ENCODE measurements around the gene BRD7. TPM values are rescaled to one million over a fixed set of nuclear protein-coding genes. Genes with fewer than 3 reads are reported as not detected.

BRD7 gene
- total and polyA plus RNA-seq, 2 of the 13 experiments (the other 11 are each of a cell fraction or from before 2014, with no cell fraction given) = 82.3 to 149 TPM

DNA sequence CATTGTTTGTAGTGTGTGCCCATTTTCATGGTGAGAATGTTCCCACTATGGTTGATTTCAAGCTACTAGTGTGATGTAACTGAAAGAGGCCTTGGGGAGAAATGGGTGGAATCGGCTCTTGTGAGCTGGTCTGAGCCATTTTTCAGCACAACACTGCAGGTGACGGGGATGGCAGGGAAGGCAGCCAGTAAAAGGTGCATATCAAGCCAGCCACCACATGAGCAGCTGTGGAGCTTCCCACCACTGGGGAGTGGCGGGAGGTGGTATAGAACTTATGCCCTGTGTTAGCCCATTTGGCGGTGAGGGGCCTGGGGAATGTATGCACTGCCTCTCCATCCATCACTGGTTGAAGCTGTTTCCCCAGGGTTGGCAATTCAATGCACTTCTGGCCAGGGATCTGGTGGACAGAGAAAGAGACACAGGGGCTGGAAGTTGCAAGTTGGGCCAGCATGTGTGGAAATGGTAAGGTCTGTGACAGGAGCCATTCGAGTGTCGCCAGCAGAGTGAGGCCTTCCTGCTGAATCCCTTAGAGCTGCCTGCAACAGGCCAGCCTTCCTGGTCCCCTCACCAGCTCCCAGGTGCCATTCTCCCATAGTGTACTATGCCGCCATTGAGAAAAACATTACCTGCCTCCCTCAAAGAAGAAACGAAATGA, 31.7 kb upstream of the BRD7 start (continued):
- TF ChIP-seq AGO1 (IDR thresholded peaks at IDR 0.05; ENCODE audit: low read depth, low read length, poor library complexity, severe bottlenecking) = no peak
- TF ChIP-seq, protein P1, sequence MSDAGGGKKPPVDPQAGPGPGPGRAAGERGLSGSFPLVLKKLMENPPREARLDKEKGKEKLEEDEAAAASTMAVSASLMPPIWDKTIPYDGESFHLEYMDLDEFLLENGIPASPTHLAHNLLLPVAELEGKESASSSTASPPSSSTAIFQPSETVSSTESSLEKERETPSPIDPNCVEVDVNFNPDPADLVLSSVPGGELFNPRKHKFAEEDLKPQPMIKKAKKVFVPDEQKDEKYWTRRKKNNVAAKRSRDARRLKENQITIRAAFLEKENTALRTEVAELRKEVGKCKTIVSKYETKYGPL (CRISPR knock-in tag; IDR thresholded peaks at IDR 0.05) = no peak
- no peak for TF ChIP-seq TARDBP (CRISPR knock-in tag; IDR thresholded peaks at IDR 0.05)

DNA sequence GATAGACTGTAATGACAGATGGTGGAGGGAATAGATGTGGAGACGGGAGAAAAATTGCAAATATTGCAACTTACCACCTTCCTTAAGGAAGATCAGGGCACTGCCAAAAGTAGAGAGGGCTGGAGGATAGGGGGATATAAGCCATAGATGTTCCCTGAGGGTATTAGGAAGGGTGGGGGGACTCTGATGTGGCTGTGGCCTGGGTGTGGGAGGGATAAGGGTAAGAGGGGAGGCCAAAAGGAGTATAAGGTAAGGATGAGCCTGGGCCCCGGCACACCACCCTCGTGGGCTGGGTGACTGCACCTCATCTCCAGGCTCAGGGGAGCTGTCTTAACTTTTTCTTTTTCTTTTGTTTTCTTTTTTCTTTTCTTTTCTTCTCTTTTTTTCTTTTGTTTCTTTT, 30.6 kb upstream of the BRD7 start:
- Histone ChIP-seq H2AFZ (ENCODE audit: low read length) (no peak overlapping the region), H3K9me3 (ENCODE audit: low read length) (no peaks in the 10 kb centered on the region), H3K4me2 (ENCODE audit: low read depth, low read length) (no peak overlapping the region), H3K27me3 (ENCODE audit: control insufficient read depth in 1 of 2, insufficient read depth in 2 of 2, low read length in 2 of 2) (peaks cover 5 to 37% of the 10 kb centered on the region in 2 experiments; a peak in 4 of 5 replicates), H4K20me1 (ENCODE audit: insufficient read depth, low read length) (no peaks in the 10 kb centered on the region), H3K4me1 (ENCODE audit: insufficient read depth, low read length) (0 out of 2 replicates have a peak, but pooled peaks cover 7% of the 10 kb centered on the region), H3K79me2 (ENCODE audit: insufficient read depth, low read length) (no peaks in the 10 kb centered on the region), H3K4me3 (replicated peaks in 1 of 3; ENCODE audit: insufficient read depth in 1 of 3, low read depth in 2 of 3, low read length in 3 of 3) (no peak overlapping the region), H3K36me3 (replicated peaks in 1 of 2; ENCODE audit: control insufficient read depth in 1 of 2, insufficient read depth in 2 of 2, low read length in 2 of 2) (no peaks in the 10 kb centered on the region), H3K27ac (ENCODE audit: extremely low read length, insufficient read depth, low read length) (no peak overlapping the region), H3K9ac (ENCODE audit: insufficient read depth, low read depth, low read length) (no peak overlapping the region)
- no TSS peak for BruUV-seq (replicated peaks)
- ATAC-seq (no peak), DNase-seq (ENCODE audit: low spot score) (no peak), FAIRE-seq (no peak)
- in situ Hi-C loops (cut with HindIII; ENCODE audit: extremely low pct_ligation_motif_present, low pct_unique_long_range_greater_than_20kb) (no loop called here), intact Hi-C loops (cut with micrococcal nuclease; ENCODE audit: unreplicated experiment) (no loop called here)
- ChIA-PET CTCF (ENCODE audit: low intra/inter-chr PET ratio, low total read pairs) (no interaction called here), POLR2A (no interaction called here)
- WGBS (ENCODE audit: low lambda C conversion rate) = 43% methylated on average over 3 of the region's 3 CpGs
- TF ChIP-seq ZNF547 (CRISPR knock-in tag; IDR thresholded peaks at IDR 0.05) = no peak
- TF ChIP-seq, protein P2, sequence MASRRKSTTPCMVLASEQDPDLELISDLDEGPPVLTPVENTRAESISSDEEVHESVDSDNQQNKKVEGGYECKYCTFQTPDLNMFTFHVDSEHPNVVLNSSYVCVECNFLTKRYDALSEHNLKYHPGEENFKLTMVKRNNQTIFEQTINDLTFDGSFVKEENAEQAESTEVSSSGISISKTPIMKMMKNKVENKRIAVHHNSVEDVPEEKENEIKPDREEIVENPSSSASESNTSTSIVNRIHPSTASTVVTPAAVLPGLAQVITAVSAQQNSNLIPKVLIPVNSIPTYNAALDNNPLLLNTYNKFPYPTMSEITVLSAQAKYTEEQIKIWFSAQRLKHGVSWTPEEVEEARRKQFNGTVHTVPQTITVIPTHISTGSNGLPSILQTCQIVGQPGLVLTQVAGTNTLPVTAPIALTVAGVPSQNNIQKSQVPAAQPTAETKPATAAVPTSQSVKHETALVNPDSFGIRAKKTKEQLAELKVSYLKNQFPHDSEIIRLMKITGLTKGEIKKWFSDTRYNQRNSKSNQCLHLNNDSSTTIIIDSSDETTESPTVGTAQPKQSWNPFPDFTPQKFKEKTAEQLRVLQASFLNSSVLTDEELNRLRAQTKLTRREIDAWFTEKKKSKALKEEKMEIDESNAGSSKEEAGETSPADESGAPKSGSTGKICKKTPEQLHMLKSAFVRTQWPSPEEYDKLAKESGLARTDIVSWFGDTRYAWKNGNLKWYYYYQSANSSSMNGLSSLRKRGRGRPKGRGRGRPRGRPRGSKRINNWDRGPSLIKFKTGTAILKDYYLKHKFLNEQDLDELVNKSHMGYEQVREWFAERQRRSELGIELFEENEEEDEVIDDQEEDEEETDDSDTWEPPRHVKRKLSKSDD (CRISPR knock-in tag; IDR thresholded peaks at IDR 0.05; ENCODE audit: low read depth) = no peak
- no peak for TF ChIP-seq SMAD9 (CRISPR knock-in tag; IDR thresholded peaks at IDR 0.05)
- no peak for TF ChIP-seq NFYB (CRISPR knock-in tag; IDR thresholded peaks at IDR 0.05)
- TF ChIP-seq, protein P3, sequence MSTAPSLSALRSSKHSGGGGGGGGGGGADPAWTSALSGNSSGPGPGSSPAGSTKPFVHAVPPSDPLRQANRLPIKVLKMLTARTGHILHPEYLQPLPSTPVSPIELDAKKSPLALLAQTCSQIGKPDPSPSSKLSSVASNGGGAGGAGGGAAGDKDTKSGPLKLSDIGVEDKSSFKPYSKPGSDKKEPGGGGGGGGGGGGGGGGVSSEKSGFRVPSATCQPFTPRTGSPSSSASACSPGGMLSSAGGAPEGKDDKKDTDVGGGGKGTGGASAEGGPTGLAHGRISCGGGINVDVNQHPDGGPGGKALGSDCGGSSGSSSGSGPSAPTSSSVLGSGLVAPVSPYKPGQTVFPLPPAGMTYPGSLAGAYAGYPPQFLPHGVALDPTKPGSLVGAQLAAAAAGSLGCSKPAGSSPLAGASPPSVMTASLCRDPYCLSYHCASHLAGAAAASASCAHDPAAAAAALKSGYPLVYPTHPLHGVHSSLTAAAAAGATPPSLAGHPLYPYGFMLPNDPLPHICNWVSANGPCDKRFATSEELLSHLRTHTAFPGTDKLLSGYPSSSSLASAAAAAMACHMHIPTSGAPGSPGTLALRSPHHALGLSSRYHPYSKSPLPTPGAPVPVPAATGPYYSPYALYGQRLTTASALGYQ (CRISPR knock-in tag; IDR thresholded peaks at IDR 0.05) = no peak
- no peak for TF ChIP-seq SRF (IDR thresholded peaks at IDR 0.05; ENCODE audit: low read depth, low read length)
- no peak for TF ChIP-seq ZNF749 (CRISPR knock-in tag; IDR thresholded peaks at IDR 0.05; ENCODE audit: borderline replicate concordance)
- no peak for TF ChIP-seq KDM1A (CRISPR knock-in tag; IDR thresholded peaks at IDR 0.05)
- TF ChIP-seq, protein P4, sequence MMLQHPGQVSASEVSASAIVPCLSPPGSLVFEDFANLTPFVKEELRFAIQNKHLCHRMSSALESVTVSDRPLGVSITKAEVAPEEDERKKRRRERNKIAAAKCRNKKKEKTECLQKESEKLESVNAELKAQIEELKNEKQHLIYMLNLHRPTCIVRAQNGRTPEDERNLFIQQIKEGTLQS (CRISPR knock-in tag; IDR thresholded peaks at IDR 0.05) = no peak
- TF ChIP-seq, protein P5, sequence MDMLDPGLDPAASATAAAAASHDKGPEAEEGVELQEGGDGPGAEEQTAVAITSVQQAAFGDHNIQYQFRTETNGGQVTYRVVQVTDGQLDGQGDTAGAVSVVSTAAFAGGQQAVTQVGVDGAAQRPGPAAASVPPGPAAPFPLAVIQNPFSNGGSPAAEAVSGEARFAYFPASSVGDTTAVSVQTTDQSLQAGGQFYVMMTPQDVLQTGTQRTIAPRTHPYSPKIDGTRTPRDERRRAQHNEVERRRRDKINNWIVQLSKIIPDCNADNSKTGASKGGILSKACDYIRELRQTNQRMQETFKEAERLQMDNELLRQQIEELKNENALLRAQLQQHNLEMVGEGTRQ (IDR thresholded peaks at IDR 0.05; ENCODE audit: low read depth, low read length) = no peak
- TF ChIP-seq, protein P5 (CRISPR knock-in tag; IDR thresholded peaks at IDR 0.05; ENCODE audit: borderline replicate concordance) = no peak
- TF ChIP-seq EEA1 (CRISPR knock-in tag; IDR thresholded peaks at IDR 0.05; ENCODE audit: borderline replicate concordance) = no peak

Data from HepG2 (cell line).